Activated effector memory CD4-positive, alpha-beta T cell treated with anti-CD3 and anti-CD28 coated beads, Interleukin-2, amount 50 U/mL, for 16 hours (primary cell): Measurements from ENCODE around the gene AMY2B.
"Not testable (repeated sequence)": the region's sequence is repeated elsewhere in the genome, so short reads cannot be mapped to it uniquely, and the experiment has no call there.

Experiments used
- DNase-seq: peaks from one replicate; pipeline ENCODE4 v3.0.0-alpha.2; 2020

AMY2B gene

DNA sequence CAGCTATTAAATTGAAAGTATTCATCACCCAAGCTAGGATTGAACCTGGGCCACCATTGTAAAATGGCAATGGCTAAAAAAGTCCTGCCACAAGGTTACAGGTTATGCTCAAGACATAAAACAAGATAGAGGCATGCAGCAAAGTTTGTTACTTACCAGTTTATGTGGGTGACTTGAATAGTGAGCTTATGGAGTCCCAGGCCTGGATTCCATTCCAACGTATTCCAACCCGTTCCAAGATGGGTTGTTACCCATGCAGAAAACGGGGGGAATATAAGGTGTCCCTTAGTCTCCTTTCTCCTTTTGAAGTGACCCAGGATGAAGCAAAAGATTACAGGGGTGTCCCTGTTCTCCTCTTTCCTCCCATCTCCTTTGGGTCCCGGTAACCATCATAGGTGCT lies 56.0 kb downstream of the AMY2B start:
- DNase-seq, result not testable (repeated sequence)
